Measurements from ENCODE around the gene RDH13. TPM values are rescaled to one million over a fixed set of nuclear protein-coding genes. Genes with fewer than 3 reads are reported as not detected.

Gene RDH13
- total and polyA plus RNA-seq, 11 donors = 29.3 to 60.7 (median 39.4) TPM

DNA sequence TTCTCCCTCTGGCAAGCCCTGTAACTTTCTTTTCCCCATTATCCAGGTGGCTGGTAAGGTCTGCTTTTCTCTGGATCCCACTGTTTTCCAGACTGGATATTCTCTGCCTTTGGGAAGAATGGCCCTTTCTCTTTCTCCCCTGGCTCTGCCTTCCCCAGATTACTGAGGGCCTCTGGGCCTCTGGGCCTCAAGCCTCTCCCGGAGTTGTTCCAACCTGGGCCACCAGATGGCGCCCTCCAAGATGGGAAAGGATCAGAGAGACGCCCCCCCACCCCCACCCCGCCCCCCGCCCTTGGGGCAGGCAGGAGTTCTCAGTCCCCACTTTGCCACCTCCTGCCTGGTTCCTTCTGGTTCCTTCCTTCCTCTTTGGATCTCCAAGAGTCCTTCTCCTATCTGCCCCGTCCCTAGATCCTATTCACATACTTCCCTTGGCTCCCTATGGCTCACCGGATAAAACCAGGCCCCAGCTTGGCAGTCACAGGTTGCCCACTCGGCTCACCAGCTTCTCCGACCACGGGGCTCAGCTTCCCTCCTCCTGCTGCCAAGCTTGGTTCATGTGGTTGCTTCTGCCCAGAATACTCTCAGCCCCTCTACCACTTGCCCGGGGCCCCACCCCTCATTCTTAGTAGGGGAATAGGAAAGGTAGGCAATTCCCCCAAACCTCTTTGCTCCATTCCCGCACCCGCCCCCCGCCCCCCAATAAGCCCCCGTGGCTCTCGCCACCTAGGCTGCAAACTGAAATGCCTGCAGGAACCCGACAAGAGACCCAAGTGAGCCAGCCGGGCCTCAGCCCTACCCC lies 25.8 kb upstream of the RDH13 start:
- H3K4me1 ChIP-seq = peaks cover 0 to 42% (median 22%) of the 10 kb centered on the region in 12 donors
- ATAC-seq = peak in 3 of 4 donors; percentile 11 to 27 (median 27)
- intact Hi-C loops (cut with DNase I) = loop anchor here in 1 of 10 donors (2.0 kb wide), 1 partner anchor 26 kb away; no protein-coding TSS in a partner anchor
- H3K9me3 ChIP-seq = no peaks in the 10 kb centered on the region
- peak in 4 of 5 donors; percentile 66 to 88 (median 74) for DNase-seq
- H3K36me3 ChIP-seq = peaks cover 0 to 36% (median 31%) of the 10 kb centered on the region in 9 donors
- 49 to 58% (median 51%) methylated on average over 17 to 18 of the region's 18 CpGs for WGBS, 4 donors
- H3K27ac ChIP-seq = peak overlapping the region in 5 of 12 donors; percentile 3 to 66 (median 28)
- peaks cover 0 to 39% (median 12%) of the 10 kb centered on the region in 9 donors for H3K27me3 ChIP-seq
- TF ChIP-seq POLR2A (IDR thresholded peaks at IDR 0.05) = no peak
- peak; percentile 81 to 96 (median 88) for TF ChIP-seq CTCF (IDR thresholded peaks at IDR 0.05)
- H3K4me3 ChIP-seq = peak overlapping the region in 6 of 12 donors; percentile 46 to 67 (median 58)

GRCh38 chr19:55088021-55088451 lies 25.1 kb upstream of the RDH13 start:
- peaks cover 0 to 35% (median 30%) of the 10 kb centered on the region in 9 donors for H3K36me3 ChIP-seq
- H3K4me3 ChIP-seq = peak overlapping the region in 9 of 12 donors; percentile 46 to 67 (median 57)
- intact Hi-C loops (cut with DNase I) = loop anchor here in 1 of 10 donors (2.0 kb wide), 1 partner anchor 27 kb away; no protein-coding TSS in a partner anchor
- no peaks in the 10 kb centered on the region for H3K9me3 ChIP-seq
- ATAC-seq = no peak
- H3K27me3 ChIP-seq = peaks cover 6 to 47% (median 18%) of the 10 kb centered on the region in 9 donors
- no peak for TF ChIP-seq CTCF (IDR thresholded peaks at IDR 0.05)
- TF ChIP-seq POLR2A (IDR thresholded peaks at IDR 0.05) = no peak
- DNase-seq = peak in 2 of 5 donors; percentile 22 to 44
- H3K4me1 ChIP-seq = peaks cover 0 to 42% (median 22%) of the 10 kb centered on the region in 12 donors
- H3K27ac ChIP-seq = peak overlapping the region in 8 of 12 donors; percentile 3 to 66 (median 40)
- 56 to 76% (median 66%) methylated on average over 12 of the region's 12 CpGs for WGBS, 4 donors

DNA sequence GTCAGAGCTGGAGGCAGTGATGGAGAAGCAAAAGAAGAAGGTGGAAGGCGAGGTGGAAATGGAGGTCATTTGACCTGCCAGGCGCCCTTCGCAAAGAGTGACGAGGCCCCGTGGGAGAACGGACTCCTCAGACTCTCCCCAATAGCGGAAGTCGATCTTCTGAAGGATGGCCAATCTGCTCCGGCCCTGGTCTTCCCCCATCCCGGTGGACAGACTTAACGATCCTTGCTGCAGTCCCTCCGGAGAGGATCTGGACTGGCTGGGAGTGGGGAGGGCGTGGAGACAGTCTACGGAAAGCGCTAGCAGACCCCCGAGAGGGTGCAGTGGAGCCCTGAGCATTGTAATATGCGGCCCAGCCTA lies 24.6 kb upstream of the RDH13 start:
- 25 to 35% (median 31%) methylated on average over 16 to 17 of the region's 17 CpGs for WGBS, 4 donors

More for the DNA sequence above, 24.6 kb upstream of the RDH13 start:
- peaks cover 0 to 30% (median 25%) of the 10 kb centered on the region in 9 donors for H3K36me3 ChIP-seq
- intact Hi-C loops (cut with DNase I) = no loop called here
- DNase-seq (peak in 2 of 5 donors; percentile 53 to 68), ATAC-seq (peak in 3 of 4 donors; percentile 2 to 21 (median 20))
- TF ChIP-seq CTCF (IDR thresholded peaks at IDR 0.05) (no peak), POLR2A (IDR thresholded peaks at IDR 0.05) (no peak)
- peaks cover 0 to 42% (median 22%) of the 10 kb centered on the region in 12 donors for H3K4me1 ChIP-seq
- H3K4me3 ChIP-seq = peak overlapping the region; percentile 37 to 67 (median 54)
- no peaks in the 10 kb centered on the region for H3K9me3 ChIP-seq
- H3K27me3 ChIP-seq = peaks cover 9 to 52% (median 24%) of the 10 kb centered on the region in 9 donors
- H3K27ac ChIP-seq = peak overlapping the region in 9 of 12 donors; percentile 3 to 66 (median 46)

Data from heart left ventricle (tissue), 16 donors.